ENCODE data around the gene DHRS7C. TPM values are rescaled to one million over a fixed set of nuclear protein-coding genes. Genes with fewer than 3 reads are reported as not detected.

The DHRS7C gene
- polyA plus RNA-seq, 1 donor from 2014 or later, result not detected

GRCh38 chr17:9769036-9769695 is 22.2 kb downstream of the DHRS7C start:
- no peak for TF ChIP-seq MXI1 (conservative IDR thresholded peaks at IDR 0.05; ENCODE audit: poor library complexity, severe bottlenecking)
- TF ChIP-seq RAD21 (conservative IDR thresholded peaks at IDR 0.05), result no peak
- TF ChIP-seq TAF1 (IDR thresholded peaks at IDR 0.05; ENCODE audit: low read depth), result no peak
- TF ChIP-seq POLR2AphosphoS5 (IDR thresholded peaks at IDR 0.05), result no peak
- TF ChIP-seq, protein P1, sequence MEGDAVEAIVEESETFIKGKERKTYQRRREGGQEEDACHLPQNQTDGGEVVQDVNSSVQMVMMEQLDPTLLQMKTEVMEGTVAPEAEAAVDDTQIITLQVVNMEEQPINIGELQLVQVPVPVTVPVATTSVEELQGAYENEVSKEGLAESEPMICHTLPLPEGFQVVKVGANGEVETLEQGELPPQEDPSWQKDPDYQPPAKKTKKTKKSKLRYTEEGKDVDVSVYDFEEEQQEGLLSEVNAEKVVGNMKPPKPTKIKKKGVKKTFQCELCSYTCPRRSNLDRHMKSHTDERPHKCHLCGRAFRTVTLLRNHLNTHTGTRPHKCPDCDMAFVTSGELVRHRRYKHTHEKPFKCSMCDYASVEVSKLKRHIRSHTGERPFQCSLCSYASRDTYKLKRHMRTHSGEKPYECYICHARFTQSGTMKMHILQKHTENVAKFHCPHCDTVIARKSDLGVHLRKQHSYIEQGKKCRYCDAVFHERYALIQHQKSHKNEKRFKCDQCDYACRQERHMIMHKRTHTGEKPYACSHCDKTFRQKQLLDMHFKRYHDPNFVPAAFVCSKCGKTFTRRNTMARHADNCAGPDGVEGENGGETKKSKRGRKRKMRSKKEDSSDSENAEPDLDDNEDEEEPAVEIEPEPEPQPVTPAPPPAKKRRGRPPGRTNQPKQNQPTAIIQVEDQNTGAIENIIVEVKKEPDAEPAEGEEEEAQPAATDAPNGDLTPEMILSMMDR (IDR thresholded peaks at IDR 0.05; ENCODE audit: poor library complexity, severe bottlenecking), result no peak
- TF ChIP-seq SMC3 (conservative IDR thresholded peaks at IDR 0.05; ENCODE audit: poor library complexity), result no peak
- no peak for TF ChIP-seq REST (IDR thresholded peaks at IDR 0.05; ENCODE audit: borderline replicate concordance)
- no peak for TF ChIP-seq EP300 (conservative IDR thresholded peaks at IDR 0.05; ENCODE audit: poor library complexity, severe bottlenecking)
- TF ChIP-seq EZH2 (IDR thresholded peaks at IDR 0.05; ENCODE audit: borderline replicate concordance, insufficient read depth, low read length, poor library complexity, severe bottlenecking), result no peak
- Histone ChIP-seq H3K9me2 (ENCODE audit: insufficient read depth, low read length) (no peaks in the 10 kb centered on the region), H2AFZ (ENCODE audit: low read depth, low read length) (no peak overlapping the region), H3K9ac (ENCODE audit: low read length) (no peak overlapping the region), H3K79me2 (replicated peaks; ENCODE audit: insufficient read depth, low read length) (no peaks in the 10 kb centered on the region), H3K36me3 (ENCODE audit: insufficient read depth, low read length) (no peaks in the 10 kb centered on the region), H3K4me3 (ENCODE audit: low read length) (no peak overlapping the region), H4K20me1 (ENCODE audit: insufficient read depth) (no peaks in the 10 kb centered on the region), H3K4me2 (ENCODE audit: low read length) (no peak overlapping the region), H3K27me3 (ENCODE audit: insufficient read depth, low read depth, low read length) (no peaks in the 10 kb centered on the region), H3K27ac (ENCODE audit: low read length) (no peak overlapping the region), H3K9me3 (ENCODE audit: low read length) (no peaks in the 10 kb centered on the region), H3F3A (ENCODE audit: insufficient read depth, low read length, poor library complexity, severe bottlenecking) (no peaks in the 10 kb centered on the region)

DNA sequence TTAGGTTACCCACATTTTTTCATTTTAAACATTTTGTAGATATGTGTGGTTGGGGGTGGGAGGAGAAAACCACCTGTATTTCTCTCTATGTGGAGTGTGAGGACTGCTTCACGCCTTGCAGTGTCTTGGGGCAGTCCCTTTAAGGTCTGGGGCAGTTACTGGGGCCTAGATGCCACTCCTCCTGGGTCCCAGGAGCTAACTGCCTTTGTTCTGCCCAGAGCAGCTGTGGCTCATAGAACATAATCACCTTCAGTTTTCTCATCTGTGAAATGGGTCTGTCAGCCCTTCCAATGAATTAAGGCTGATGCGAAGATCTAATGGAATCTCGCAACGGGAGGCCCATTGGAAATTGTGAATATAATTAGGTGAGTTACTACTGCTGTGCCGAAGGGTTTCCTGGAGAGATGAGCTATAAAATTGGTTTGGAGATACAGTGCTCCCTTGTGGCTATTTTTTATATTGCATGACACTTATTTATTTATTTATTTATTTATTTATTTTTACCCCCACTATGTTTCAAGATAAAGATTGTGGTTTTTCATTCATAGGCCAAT is 22.9 kb downstream of the DHRS7C start:
- H3K9me3 ChIP-seq (ENCODE audit: low read length), result no peaks in the 10 kb centered on the region
- no peak overlapping the region for H3K4me2 ChIP-seq (ENCODE audit: low read length)
- H3K9me2 ChIP-seq (ENCODE audit: insufficient read depth, low read length), result no peaks in the 10 kb centered on the region
- no peak overlapping the region for H3K9ac ChIP-seq (ENCODE audit: low read length)
- H3K79me2 ChIP-seq (replicated peaks; ENCODE audit: insufficient read depth, low read length), result no peaks in the 10 kb centered on the region
- no peak overlapping the region for H3K27ac ChIP-seq (ENCODE audit: low read length)
- no peaks in the 10 kb centered on the region for H3F3A ChIP-seq (ENCODE audit: insufficient read depth, low read length, poor library complexity, severe bottlenecking)
- H4K20me1 ChIP-seq (ENCODE audit: insufficient read depth), result no peaks in the 10 kb centered on the region
- H3K4me3 ChIP-seq (ENCODE audit: low read length), result no peak overlapping the region
- H3K27me3 ChIP-seq (ENCODE audit: insufficient read depth, low read depth, low read length), result no peaks in the 10 kb centered on the region
- H2AFZ ChIP-seq (ENCODE audit: low read depth, low read length), result no peak overlapping the region
- H3K36me3 ChIP-seq (ENCODE audit: insufficient read depth, low read length), result no peaks in the 10 kb centered on the region
- TF ChIP-seq POLR2AphosphoS5 (IDR thresholded peaks at IDR 0.05), result no peak
- TF ChIP-seq, protein P1 (IDR thresholded peaks at IDR 0.05; ENCODE audit: poor library complexity, severe bottlenecking), result peak; percentile 26
